ENCODE measurements around the gene ACTL10.

ACTL10 gene

GRCh38 chr20:33677991-33678702 lies 11.4 kb downstream of the ACTL10 start:
- no peak for DNase-seq

- no peak for DNase-seq
These were observed 13.2 kb downstream of the ACTL10 start for GRCh38 chr20:33679758-33680485.

- no peak for DNase-seq
These were observed 13.9 kb downstream of the ACTL10 start for GRCh38 chr20:33680686-33681085.

- no peak for DNase-seq
These were observed 14.5 kb downstream of the ACTL10 start for GRCh38 chr20:33681288-33681687.

- no peak for DNase-seq
These were observed 15.1 kb downstream of the ACTL10 start for GRCh38 chr20:33681728-33682353.

GRCh38 chr20:33684533-33685327 lies 18.0 kb downstream of the ACTL10 start:
- DNase-seq = no peak

GRCh38 chr20:33685328-33686099 lies 18.8 kb downstream of the ACTL10 start:
- DNase-seq = no peak

GRCh38 chr20:33686100-33686983 lies 19.6 kb downstream of the ACTL10 start, which contains the start of gene E2F1:
Gene E2F1 (minus strand): TSS chr20:33686385. CDS start chr20:33686264, 121 bp downstream.
- DNase-seq = peak; percentile 56 to 97 (median 88)

- no peak for DNase-seq
These were observed 20.2 kb downstream of the ACTL10 start for GRCh38 chr20:33686984-33687366.

GRCh38 chr20:33687370-33687915 lies 20.7 kb downstream of the ACTL10 start:
- peak in 1 of 14 donors; percentile 13 for DNase-seq

GRCh38 chr20:33687993-33688937 lies 21.5 kb downstream of the ACTL10 start:
- DNase-seq = no peak

- DNase-seq = no peak
These were observed 22.2 kb downstream of the ACTL10 start for GRCh38 chr20:33688938-33689424.

GRCh38 chr20:33689493-33689892 lies 22.8 kb downstream of the ACTL10 start:
- DNase-seq = no peak

GRCh38 chr20:33689973-33690372 lies 23.2 kb downstream of the ACTL10 start:
- peak in 6 of 14 donors; percentile 18 to 61 (median 35) for DNase-seq

GRCh38 chr20:33693289-33693688 lies 26.5 kb downstream of the ACTL10 start:
- peak in 1 of 14 donors; percentile 59 for DNase-seq

- peak in 12 of 14 donors; percentile 8 to 85 (median 67) for DNase-seq
These were observed 27.2 kb downstream of the ACTL10 start for GRCh38 chr20:33693741-33694638.

GRCh38 chr20:33694639-33695012 lies 27.9 kb downstream of the ACTL10 start:
- DNase-seq = peak in 2 of 14 donors; percentile 71 to 85

GRCh38 chr20:33696448-33696847 lies 29.7 kb downstream of the ACTL10 start:
- DNase-seq = no peak
